ENCODE measurements around the gene CREBRF.

- TF ChIP-seq PHF8 (IDR thresholded peaks at IDR 0.05; ENCODE audit: borderline replicate concordance, low read depth) (no peak), POLR2A (IDR thresholded peaks at IDR 0.05; ENCODE audit: low read length) (no peak), MYC (IDR thresholded peaks at IDR 0.05; ENCODE audit: borderline replicate concordance, low read length) (no peak), SMC3 (IDR thresholded peaks at IDR 0.05) (no peak), CBX8 (IDR thresholded peaks at IDR 0.05) (no peak), CHD2 (IDR thresholded peaks at IDR 0.05; ENCODE audit: low read length, partially characterized antibody) (no peak), HDAC2 (IDR thresholded peaks at IDR 0.05) (no peak), ZC3H11A (IDR thresholded peaks at IDR 0.05) (no peak), CTCF (IDR thresholded peaks at IDR 0.05) (no peak), CEBPB (IDR thresholded peaks at IDR 0.05) (no peak), MAX (IDR thresholded peaks at IDR 0.05) (no peak), EHF (CRISPR knock-in tag; IDR thresholded peaks at IDR 0.05) (no peak), FOSL2 (IDR thresholded peaks at IDR 0.05) (no peak), FOSL2 (CRISPR knock-in tag; IDR thresholded peaks at IDR 0.05) (no peak), KDM1A (IDR thresholded peaks at IDR 0.05; ENCODE audit: low read depth) (no peak)
Observed at GRCh38 chr5:173032730-173033129, 23.4 kb upstream of the CREBRF start.
